K562 (cell line): ENCODE measurements around the gene C19orf47. TPM values are rescaled to one million over a fixed set of nuclear protein-coding genes. Genes with fewer than 3 reads are reported as not detected.

Experiments
- CREM ChIP-seq: IDR thresholded peaks from 2 replicates; pipeline ENCODE4 v1.6.1; 2014; ENCODE audit warnings: antibody characterized with exemption, low read depth
- HNRNPLL ChIP-seq: fragments of 200-400 bp; formaldehyde crosslinking; IDR thresholded peaks from 2 replicates; pipeline ENCODE4 v1.6.1; 2017; ENCODE audit warnings: low read length, low read depth, mild to moderate bottlenecking; ENCODE audit not compliant: poor library complexity, severe bottlenecking
- KAT8 ChIP-seq: fragments of 450-650 bp; IDR thresholded peaks from 2 replicates; pipeline ENCODE4 v1.6.1; 2016; ENCODE audit warnings: low read depth, mild to moderate bottlenecking
- KDM1A ChIP-seq, 2 experiments: fragments of 450-650 bp; IDR thresholded peaks; 2 replicates each; pipeline ENCODE4 v1.6.1; 2016; ENCODE audit warnings: mild to moderate bottlenecking in 2 of 2
- MAFF ChIP-seq: IDR thresholded peaks from 2 replicates; pipeline ENCODE4 v1.6.1; 2012; ENCODE audit warnings: low read length, improper control_type of control experiment
- POLR2AphosphoS2 ChIP-seq: IDR thresholded peaks from 2 replicates; pipeline ENCODE4 v1.6.1; 2012; ENCODE audit warnings: low read length, improper control_type of control experiment
- SNIP1 ChIP-seq: fragments of 450-650 bp; IDR thresholded peaks from 2 replicates; pipeline ENCODE4 v1.7.1; 2017; ENCODE audit warnings: low read depth, mild to moderate bottlenecking
- TAF7 ChIP-seq: fragments of 450-650 bp; IDR thresholded peaks from 2 replicates; pipeline ENCODE4 v1.6.1; 2016; ENCODE audit warnings: missing genetic modification characterization, missing compliant biosample characterization
- TRIM24 ChIP-seq, 2 experiments: fragments of 450-650 bp; IDR thresholded peaks; 2 replicates each; pipeline ENCODE4 v1.6.1; 2016
- ZBTB7A ChIP-seq: IDR thresholded peaks from 2 replicates; pipeline ENCODE4 v1.6.1; 2011; ENCODE audit warnings: low read depth, mild to moderate bottlenecking, low read length, moderate library complexity, borderline replicate concordance; ENCODE audit not compliant: control insufficient read depth
- polyA plus RNA-seq, 8 experiments: library from polyadenylated mRNA; depleted of rRNA in 4 of 8; stranded (reverse) in 5 of 8; unstranded in 3 of 8; fragments of >200 nt; fragmentation: Nextera tagmentation in 2 of 8; fragmentation: Illumina TruSeq in 1 of 8; extraction: Ambion mirVana in 2 of 8; extraction: Trizol in 1 of 8; gene quantifications; 2 replicates each; pipeline versions ENCODE4 v1.2.1 to v1.2.3, GENCODE V29; 2011 to 2014; ENCODE audit warnings: inconsistent platforms in 1 of 8, missing spikeins in 1 of 8
- total RNA-seq, 7 experiments: library from RNA; depleted of rRNA in 6 of 7; stranded (reverse); fragments of >200 nt in 6 of 7; fragmentation: Illumina TruSeq in 2 of 7; extraction: Trizol in 2 of 7; gene quantifications; 2 replicates each; pipeline versions ENCODE4 v1.2.1 to v1.2.3, GENCODE V29; 2011 to 2021; ENCODE audit warnings: low replicate concordance in 1 of 7
- TF ChIP-seq, protein P1 (sequence below): sonication (generic); formaldehyde crosslinking; IDR thresholded peaks from 2 replicates; pipeline ENCODE4 v1.8.0; 2023; ENCODE audit warnings: missing genetic modification reagents, mild to moderate bottlenecking, borderline replicate concordance
- TF ChIP-seq, protein P2 (sequence below): fragments of 250-450 bp; sonication (Bioruptor Pico); IDR thresholded peaks from 2 replicates; pipeline ENCODE4 v1.8.0; 2021; ENCODE audit warnings: mild to moderate bottlenecking, moderate library complexity
- TF ChIP-seq, protein P3 (sequence below): fragments of 150-350 bp; IDR thresholded peaks from 2 replicates; pipeline ENCODE4 v1.6.1; 2014; ENCODE audit warnings: low read depth, mild to moderate bottlenecking, low read length, borderline replicate concordance

The C19orf47 gene
- total and polyA plus RNA-seq, 9 of the 15 experiments (the other 6 are each of a cell fraction or from before 2014, with no cell fraction given): 0.08 to 26.1 (median 14.7) TPM

DNA sequence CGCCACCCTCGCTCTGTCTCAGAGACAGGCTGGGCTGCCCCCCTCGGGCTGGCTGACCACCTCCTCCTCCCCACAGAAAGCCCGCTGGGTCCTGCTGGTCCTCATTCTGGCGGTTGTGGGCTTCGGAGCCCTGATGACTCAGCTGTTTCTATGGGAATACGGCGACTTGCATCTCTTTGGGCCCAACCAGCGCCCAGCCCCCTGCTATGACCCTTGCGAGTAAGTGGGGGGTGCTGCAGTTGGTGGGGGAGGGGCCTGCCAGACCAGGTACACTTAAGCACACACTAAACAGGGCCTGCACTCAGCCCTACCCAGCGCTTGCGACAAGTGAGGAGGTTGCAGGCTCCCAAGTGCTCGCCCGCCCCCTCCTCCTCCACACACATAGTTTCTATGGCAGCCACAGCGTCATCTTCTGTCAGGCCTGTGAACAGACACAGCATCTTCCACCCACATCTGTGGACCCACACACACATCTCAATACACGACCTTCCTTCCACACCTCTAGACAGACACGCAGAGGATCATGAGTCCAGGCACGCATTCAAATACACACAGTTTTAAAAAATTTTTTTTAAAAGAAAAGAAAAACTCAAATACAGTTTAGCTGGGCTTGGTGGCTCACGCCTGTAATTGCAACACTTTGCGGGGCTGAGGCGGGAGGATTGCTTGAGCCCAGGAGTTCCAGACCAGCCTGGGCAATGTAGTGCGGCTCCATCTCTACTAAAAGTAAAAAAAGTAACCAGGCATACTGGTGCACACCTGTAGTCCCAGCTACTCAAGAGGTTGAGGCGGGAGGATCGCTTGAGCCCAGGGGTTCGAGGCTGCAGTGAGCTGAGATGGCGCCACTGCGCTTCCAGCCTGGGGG, 18.7 kb upstream of the C19orf47 start (continued):
- TF ChIP-seq, protein P1, sequence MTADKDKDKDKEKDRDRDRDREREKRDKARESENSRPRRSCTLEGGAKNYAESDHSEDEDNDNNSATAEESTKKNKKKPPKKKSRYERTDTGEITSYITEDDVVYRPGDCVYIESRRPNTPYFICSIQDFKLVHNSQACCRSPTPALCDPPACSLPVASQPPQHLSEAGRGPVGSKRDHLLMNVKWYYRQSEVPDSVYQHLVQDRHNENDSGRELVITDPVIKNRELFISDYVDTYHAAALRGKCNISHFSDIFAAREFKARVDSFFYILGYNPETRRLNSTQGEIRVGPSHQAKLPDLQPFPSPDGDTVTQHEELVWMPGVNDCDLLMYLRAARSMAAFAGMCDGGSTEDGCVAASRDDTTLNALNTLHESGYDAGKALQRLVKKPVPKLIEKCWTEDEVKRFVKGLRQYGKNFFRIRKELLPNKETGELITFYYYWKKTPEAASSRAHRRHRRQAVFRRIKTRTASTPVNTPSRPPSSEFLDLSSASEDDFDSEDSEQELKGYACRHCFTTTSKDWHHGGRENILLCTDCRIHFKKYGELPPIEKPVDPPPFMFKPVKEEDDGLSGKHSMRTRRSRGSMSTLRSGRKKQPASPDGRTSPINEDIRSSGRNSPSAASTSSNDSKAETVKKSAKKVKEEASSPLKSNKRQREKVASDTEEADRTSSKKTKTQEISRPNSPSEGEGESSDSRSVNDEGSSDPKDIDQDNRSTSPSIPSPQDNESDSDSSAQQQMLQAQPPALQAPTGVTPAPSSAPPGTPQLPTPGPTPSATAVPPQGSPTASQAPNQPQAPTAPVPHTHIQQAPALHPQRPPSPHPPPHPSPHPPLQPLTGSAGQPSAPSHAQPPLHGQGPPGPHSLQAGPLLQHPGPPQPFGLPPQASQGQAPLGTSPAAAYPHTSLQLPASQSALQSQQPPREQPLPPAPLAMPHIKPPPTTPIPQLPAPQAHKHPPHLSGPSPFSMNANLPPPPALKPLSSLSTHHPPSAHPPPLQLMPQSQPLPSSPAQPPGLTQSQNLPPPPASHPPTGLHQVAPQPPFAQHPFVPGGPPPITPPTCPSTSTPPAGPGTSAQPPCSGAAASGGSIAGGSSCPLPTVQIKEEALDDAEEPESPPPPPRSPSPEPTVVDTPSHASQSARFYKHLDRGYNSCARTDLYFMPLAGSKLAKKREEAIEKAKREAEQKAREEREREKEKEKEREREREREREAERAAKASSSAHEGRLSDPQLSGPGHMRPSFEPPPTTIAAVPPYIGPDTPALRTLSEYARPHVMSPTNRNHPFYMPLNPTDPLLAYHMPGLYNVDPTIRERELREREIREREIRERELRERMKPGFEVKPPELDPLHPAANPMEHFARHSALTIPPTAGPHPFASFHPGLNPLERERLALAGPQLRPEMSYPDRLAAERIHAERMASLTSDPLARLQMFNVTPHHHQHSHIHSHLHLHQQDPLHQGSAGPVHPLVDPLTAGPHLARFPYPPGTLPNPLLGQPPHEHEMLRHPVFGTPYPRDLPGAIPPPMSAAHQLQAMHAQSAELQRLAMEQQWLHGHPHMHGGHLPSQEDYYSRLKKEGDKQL (CRISPR knock-in tag): no peak
- TF ChIP-seq, protein P2, sequence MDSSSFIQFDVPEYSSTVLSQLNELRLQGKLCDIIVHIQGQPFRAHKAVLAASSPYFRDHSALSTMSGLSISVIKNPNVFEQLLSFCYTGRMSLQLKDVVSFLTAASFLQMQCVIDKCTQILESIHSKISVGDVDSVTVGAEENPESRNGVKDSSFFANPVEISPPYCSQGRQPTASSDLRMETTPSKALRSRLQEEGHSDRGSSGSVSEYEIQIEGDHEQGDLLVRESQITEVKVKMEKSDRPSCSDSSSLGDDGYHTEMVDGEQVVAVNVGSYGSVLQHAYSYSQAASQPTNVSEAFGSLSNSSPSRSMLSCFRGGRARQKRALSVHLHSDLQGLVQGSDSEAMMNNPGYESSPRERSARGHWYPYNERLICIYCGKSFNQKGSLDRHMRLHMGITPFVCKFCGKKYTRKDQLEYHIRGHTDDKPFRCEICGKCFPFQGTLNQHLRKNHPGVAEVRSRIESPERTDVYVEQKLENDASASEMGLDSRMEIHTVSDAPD: no peak
- TF ChIP-seq KAT8 (no peak), TRIM24 (IDR thresholded peaks at IDR 0.05) (no peak), MAFF (peak; percentile 75), SNIP1 (no peak), KDM1A (IDR thresholded peaks at IDR 0.05) (0 out of 4 replicates have a peak, but pooled peaks have one; percentile 33 to 54), POLR2AphosphoS2 (no peak), HNRNPLL (no peak), CREM (peak; percentile 53), ZBTB7A (peak; percentile 43; the same call in 1 of the 2 replicates), TAF7 (tag) (no peak)
- TF ChIP-seq, protein P3, sequence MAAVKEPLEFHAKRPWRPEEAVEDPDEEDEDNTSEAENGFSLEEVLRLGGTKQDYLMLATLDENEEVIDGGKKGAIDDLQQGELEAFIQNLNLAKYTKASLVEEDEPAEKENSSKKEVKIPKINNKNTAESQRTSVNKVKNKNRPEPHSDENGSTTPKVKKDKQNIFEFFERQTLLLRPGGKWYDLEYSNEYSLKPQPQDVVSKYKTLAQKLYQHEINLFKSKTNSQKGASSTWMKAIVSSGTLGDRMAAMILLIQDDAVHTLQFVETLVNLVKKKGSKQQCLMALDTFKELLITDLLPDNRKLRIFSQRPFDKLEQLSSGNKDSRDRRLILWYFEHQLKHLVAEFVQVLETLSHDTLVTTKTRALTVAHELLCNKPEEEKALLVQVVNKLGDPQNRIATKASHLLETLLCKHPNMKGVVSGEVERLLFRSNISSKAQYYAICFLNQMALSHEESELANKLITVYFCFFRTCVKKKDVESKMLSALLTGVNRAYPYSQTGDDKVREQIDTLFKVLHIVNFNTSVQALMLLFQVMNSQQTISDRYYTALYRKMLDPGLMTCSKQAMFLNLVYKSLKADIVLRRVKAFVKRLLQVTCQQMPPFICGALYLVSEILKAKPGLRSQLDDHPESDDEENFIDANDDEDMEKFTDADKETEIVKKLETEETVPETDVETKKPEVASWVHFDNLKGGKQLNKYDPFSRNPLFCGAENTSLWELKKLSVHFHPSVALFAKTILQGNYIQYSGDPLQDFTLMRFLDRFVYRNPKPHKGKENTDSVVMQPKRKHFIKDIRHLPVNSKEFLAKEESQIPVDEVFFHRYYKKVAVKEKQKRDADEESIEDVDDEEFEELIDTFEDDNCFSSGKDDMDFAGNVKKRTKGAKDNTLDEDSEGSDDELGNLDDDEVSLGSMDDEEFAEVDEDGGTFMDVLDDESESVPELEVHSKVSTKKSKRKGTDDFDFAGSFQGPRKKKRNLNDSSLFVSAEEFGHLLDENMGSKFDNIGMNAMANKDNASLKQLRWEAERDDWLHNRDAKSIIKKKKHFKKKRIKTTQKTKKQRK: no peak
